HTERT RPE-1 (cell line): Measurements from ENCODE around the gene NUDT17.

Experiments
- in situ Hi-C: fragments of 300-500 bp; cut with MboI; formaldehyde crosslinking; loops from 4 replicates; pipeline ENCODE4 v1.14.3; 2020; ENCODE audit warnings: low sequenced_read_pairs

The NUDT17 gene

GRCh38 chr1:145887631-145888030 lies 42.2 kb downstream of the NUDT17 start:
- in situ Hi-C loops, result no loop called here

GRCh38 chr1:145889722-145890121 lies 44.3 kb downstream of the NUDT17 start:
- in situ Hi-C loops, result no loop called here

GRCh38 chr1:145891143-145891542 lies 45.7 kb downstream of the NUDT17 start:
- in situ Hi-C loops, result no loop called here

- in situ Hi-C loops, result no loop called here
These were observed 46.4 kb downstream of the NUDT17 start for GRCh38 chr1:145891587-145892485.

GRCh38 chr1:145892486-145893087 lies 47.2 kb downstream of the NUDT17 start:
- in situ Hi-C loops, result no loop called here

GRCh38 chr1:145893306-145894055 lies 48.1 kb downstream of the NUDT17 start:
- in situ Hi-C loops, result no loop called here

GRCh38 chr1:145895471-145895870 lies 50.0 kb downstream of the NUDT17 start:
- in situ Hi-C loops, result no loop called here

GRCh38 chr1:145897969-145898368 lies 52.5 kb downstream of the NUDT17 start:
- in situ Hi-C loops, result no loop called here
